Sigmoid colon (tissue), 3 donors: ENCODE measurements around the gene IFI27.
A peak's percentile ranks its signal among the peaks of the same experiment; 100 is the strongest.

Experiments
- CTCF ChIP-seq, 4 experiments: fragments of 450-650 bp in 3 of 4; fragments of 200-600 bp in 1 of 4; IDR thresholded peaks; one replicate each; pipeline ENCODE4 v1.5.1; 2016 to 2019; ENCODE audit warnings: antibody characterized with exemption in 4 of 4, mild to moderate bottlenecking in 3 of 4, moderate library complexity in 2 of 4
- POLR2A ChIP-seq, 2 donors: fragments of 450-650 bp; IDR thresholded peaks; one replicate each; pipeline ENCODE4 v1.6.1; 2016; ENCODE audit warnings: antibody characterized with exemption in 2 of 2, mild to moderate bottlenecking in 2 of 2, moderate library complexity in 2 of 2

- TF ChIP-seq CTCF (IDR thresholded peaks at IDR 0.05) (peak; percentile 20 to 77 (median 54)), POLR2A (IDR thresholded peaks at IDR 0.05) (no peak)
These were observed 21.9 kb downstream of the IFI27 start for GRCh38 chr14:94132285-94132887.
